ENCODE results near the gene PSMB5.

GRCh38 chr14:23043145-23043544 is 8.4 kb upstream of the PSMB5 start:
- TF ChIP-seq CTCF (IDR thresholded peaks at IDR 0.05; ENCODE audit: low read depth, low read length) (no peak), EZH2phosphoT487 (IDR thresholded peaks at IDR 0.05; ENCODE audit: low read depth) (no peak)
